Loucy (cell line): ENCODE measurements around the gene CCDC92B.

Source experiments
- EZH2phosphoT487 ChIP-seq: fragments of 200-600 bp; IDR thresholded peaks from 2 replicates; pipeline ENCODE4 v1.6.1; 2018; ENCODE audit warnings: antibody characterized with exemption, mild to moderate bottlenecking, moderate library complexity, borderline replicate concordance
- TF ChIP-seq, protein P1 (sequence below): fragments of 200-600 bp; sonication (generic); conservative IDR thresholded peaks from 2 replicates; pipeline ENCODE4 v1.5.1; 2014; ENCODE audit warnings: mild to moderate bottlenecking, antibody characterized with exemption, low read length

DNA sequence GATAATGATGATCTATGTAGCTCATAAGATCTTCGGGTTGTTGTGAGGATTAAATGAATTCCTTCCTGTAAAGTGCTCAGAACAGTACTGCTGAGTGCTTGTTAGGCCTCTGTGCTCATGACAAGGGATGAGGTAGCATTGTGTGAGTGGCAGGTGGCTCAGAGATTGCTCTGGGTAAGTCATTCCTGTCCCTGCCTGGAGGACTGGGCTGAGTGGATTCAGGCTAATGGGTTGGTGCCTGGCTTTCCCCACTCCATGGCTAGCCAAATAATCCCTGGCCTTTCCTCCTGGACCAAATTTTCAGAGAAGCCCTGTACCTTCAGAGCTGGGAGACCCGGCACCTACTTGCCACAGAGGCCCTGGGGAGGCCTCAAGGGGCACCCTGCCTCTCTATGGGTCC is 1.3 kb upstream of the CCDC92B start:
- no peak for TF ChIP-seq EZH2phosphoT487
- TF ChIP-seq, protein P1, sequence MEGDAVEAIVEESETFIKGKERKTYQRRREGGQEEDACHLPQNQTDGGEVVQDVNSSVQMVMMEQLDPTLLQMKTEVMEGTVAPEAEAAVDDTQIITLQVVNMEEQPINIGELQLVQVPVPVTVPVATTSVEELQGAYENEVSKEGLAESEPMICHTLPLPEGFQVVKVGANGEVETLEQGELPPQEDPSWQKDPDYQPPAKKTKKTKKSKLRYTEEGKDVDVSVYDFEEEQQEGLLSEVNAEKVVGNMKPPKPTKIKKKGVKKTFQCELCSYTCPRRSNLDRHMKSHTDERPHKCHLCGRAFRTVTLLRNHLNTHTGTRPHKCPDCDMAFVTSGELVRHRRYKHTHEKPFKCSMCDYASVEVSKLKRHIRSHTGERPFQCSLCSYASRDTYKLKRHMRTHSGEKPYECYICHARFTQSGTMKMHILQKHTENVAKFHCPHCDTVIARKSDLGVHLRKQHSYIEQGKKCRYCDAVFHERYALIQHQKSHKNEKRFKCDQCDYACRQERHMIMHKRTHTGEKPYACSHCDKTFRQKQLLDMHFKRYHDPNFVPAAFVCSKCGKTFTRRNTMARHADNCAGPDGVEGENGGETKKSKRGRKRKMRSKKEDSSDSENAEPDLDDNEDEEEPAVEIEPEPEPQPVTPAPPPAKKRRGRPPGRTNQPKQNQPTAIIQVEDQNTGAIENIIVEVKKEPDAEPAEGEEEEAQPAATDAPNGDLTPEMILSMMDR = no peak
